Fibroblast of mammary gland (primary cell): ENCODE data around the gene KIF12.

Experiments
- DNase-seq: peaks from one replicate; pipeline ENCODE4 v3.0.0-alpha.2; 2010; ENCODE audit warnings: low read depth
- H3K4me3 ChIP-seq: 2 replicates; pipeline ENCODE4 v1.5.1; 2011; ENCODE audit warnings: low read depth, mild to moderate bottlenecking, low read length, moderate library complexity; ENCODE audit not compliant: control insufficient read depth
- CTCF ChIP-seq: conservative IDR thresholded peaks from 2 replicates; pipeline ENCODE4 v1.5.1; 2011; ENCODE audit warnings: low read depth, low read length, inconsistent platforms; ENCODE audit not compliant: control insufficient read depth, insufficient read depth

Gene KIF12

GRCh38 chr9:114053246-114054005, 45.7 kb downstream of the KIF12 start:
- TF ChIP-seq CTCF: no peak
- H3K4me3 ChIP-seq: no peak overlapping the region
- DNase-seq: no peak

DNA sequence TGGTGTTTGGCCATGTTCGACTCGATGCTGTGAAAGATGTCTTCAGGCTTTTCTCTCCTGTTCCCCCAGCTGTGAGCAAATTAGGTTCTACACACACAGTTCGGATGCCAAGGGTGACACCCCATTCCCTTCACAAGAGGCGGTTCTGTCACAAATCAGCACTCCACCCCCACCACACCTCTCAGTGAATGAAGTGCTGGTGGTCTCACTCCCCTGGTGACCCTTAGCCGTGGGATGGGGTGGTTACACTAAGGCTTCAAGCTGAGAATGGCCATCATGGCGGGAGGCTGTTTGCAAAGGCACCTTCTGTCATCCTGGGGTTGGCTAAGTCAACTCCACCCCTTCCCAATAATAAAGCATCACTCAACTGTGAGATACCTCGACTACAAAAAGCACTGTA, 47.4 kb downstream of the KIF12 start:
- no peak for DNase-seq
- no peak for TF ChIP-seq CTCF
- no peak overlapping the region for H3K4me3 ChIP-seq

- DNase-seq: no peak
- no peak for TF ChIP-seq CTCF
- no peak overlapping the region for H3K4me3 ChIP-seq
Observed at GRCh38 chr9:114051281-114051680, 47.8 kb downstream of the KIF12 start.

DNA sequence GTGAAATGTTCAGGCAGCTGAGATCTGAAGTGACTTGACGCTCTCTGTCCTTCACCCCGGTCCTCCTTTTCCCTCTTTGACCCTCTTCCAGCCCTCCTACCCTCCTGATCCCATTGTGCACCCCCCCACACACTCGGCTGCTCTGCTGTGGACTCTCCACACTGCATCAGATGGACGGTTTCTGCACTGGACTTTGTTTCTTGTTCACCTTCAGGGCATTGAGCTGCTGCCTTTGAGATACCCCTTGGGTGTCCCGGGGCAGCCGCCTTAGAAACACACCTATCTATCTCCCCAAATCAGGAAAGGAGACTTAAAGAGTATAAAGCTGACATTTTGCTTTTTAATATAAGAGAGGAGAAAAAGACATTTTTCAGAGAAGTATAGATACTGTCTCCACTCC, 48.4 kb downstream of the KIF12 start:
- no peak overlapping the region for H3K4me3 ChIP-seq
- DNase-seq: no peak
- TF ChIP-seq CTCF: no peak

GRCh38 chr9:114050226-114050568, 48.9 kb downstream of the KIF12 start:
- no peak overlapping the region for H3K4me3 ChIP-seq
- no peak for DNase-seq
- TF ChIP-seq CTCF: no peak

DNA sequence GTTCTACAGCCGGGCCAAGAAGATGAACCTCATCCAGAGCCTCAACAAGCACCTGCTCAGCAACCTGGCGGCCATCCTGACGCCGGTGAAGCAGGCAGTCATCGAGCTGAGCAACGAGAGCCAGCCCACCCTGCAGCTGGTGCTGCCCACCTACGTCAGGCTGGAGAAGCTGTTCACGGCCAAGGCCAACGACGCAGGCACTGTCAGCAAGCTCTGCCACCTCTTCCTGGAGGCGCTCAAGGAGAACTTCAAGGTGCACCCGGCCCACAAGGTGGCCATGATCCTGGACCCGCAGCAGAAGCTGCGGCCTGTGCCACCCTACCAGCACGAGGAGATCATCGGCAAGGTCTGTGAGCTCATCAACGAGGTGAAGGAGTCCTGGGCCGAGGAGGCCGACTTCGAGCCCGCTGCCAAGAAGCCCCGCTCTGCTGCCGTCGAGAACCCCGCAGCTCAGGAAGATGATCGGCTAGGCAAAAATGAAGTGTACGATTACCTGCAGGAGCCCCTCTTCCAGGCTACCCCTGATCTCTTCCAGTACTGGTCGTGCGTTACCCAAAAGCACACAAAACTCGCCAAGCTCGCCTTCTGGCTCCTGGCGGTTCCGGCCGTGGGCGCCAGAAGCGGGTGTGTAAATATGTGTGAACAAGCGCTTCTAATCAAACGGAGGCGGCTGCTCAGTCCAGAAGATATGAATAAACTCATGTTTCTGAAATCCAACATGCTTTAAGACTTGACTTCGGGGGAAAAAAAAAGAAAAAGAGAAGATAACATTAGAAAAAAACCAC, 49.5 kb downstream of the KIF12 start:
- DNase-seq: no peak
- TF ChIP-seq CTCF: no peak
- no peak overlapping the region for H3K4me3 ChIP-seq
